Activated CD4-positive, CD25-positive, alpha-beta regulatory T cell treated with anti-CD3 and anti-CD28 coated beads, Interleukin-2, amount 50 U/mL, for 24 hours (primary cell): ENCODE measurements around the gene SNTA1.
A peak's percentile ranks its signal among the peaks of the same experiment; 100 is the strongest.
"Not testable (repeated sequence)": the region's sequence is repeated elsewhere in the genome, so short reads cannot be mapped to it uniquely, and the experiment has no call there.

Experiments used
- ATAC-seq, 2 donors: fragments of 150-1000 bp; cut with Tn5 transposase; one replicate each; pipeline ENCODE4 v1.10.0; 2021; ENCODE audit warnings: mild to moderate bottlenecking in 1 of 2, moderate library complexity in 1 of 2

SNTA1 gene

DNA sequence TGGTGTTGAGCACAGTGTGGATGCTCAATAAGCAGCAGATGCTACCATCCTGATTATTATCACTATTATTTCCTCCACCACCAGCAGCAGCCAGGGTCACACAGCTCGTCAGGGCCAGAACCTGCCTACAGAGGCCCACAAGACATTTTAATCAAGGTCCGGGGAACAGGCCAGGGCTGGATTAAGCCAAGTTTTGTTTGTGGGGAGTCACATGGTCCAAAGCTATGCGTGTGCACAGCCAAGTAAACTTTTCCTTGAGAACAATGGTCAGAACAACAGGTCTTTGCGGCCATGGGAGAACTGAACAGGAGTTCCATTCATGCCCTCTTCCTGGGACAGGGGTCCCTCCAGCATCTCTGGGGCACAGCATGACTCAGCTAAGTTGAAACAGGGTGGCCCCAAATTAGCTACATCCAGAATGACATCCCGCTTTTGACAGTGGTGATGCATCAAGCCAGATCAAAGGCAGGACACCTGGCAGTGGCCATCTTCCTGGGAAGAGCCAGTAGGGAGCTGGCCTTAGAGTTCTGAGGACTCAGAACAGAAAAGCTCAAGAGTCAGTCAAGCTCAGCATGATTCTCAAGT lies 11.7 kb downstream of the SNTA1 start:
- ATAC-seq, result no peak

GRCh38 chr20:33423875-33424274 lies 19.7 kb downstream of the SNTA1 start:
- ATAC-seq, result not testable (repeated sequence)

- no peak for ATAC-seq
Observed at GRCh38 chr20:33423141-33423834, 20.3 kb downstream of the SNTA1 start.

GRCh38 chr20:33419140-33419974 lies 24.2 kb downstream of the SNTA1 start:
- ATAC-seq, result no peak

DNA sequence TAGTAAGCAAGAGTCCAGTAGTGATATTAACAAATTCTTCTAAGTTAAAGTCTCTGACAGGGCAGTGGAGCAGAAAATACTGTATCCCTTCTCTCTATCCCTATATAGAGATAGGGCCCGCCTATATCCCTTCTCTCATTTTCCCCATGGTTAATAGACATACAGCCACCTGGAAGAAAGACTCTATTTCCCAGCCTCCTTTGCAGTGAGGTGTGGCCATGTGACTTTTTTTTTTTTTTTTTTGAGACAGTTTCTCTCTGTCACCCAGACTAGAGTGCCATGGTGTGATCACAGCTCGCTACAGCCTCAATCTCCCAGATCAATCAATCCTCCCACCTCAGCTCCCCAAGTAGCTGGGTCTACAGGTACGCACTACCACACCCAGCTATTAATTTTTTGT lies 25.5 kb downstream of the SNTA1 start:
- ATAC-seq, result no peak

GRCh38 chr20:33415948-33416347 lies 27.6 kb downstream of the SNTA1 start:
- no peak for ATAC-seq

DNA sequence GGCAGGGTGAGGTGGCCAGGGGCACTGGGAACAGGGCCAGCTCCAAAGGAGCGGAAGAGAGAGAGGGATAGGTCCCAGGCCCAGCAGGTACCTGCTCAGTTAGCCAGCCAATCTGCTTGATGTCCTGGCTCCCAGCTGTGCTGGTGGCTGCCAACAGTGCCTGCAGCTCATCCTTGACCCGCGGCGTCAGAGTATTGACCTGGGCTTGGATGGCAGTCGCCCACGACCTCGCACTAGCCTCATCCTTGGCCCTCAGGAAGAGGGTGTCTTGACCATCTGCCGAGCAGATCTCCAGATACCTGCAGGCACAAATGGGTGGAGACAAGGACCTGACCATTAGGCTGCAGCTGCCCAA lies 31.1 kb downstream of the SNTA1 start:
- ATAC-seq, result no peak

GRCh38 chr20:33411711-33412483 lies 31.7 kb downstream of the SNTA1 start:
- ATAC-seq, result no peak

DNA sequence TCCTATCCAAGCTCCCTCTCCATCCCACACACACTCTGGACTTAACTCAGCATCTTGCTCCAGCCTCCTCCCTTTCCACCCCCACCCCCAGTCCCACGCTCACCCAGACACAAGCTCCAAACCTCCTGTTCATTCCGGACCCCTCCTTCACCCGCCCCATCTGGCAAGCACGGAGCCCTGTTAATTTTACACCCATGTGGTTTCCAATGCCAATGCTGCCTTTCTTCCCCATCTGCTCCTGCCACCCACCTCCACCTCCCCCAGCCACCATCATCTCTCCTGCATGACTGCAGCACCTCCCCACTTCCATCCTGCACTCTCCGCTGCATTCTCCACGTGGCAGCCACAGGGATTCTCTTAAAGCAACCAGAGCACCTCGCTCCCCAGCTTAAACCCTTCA lies 32.3 kb downstream of the SNTA1 start:
- no peak for ATAC-seq

GRCh38 chr20:33410081-33410742 lies 33.4 kb downstream of the SNTA1 start:
- ATAC-seq, result no peak

DNA sequence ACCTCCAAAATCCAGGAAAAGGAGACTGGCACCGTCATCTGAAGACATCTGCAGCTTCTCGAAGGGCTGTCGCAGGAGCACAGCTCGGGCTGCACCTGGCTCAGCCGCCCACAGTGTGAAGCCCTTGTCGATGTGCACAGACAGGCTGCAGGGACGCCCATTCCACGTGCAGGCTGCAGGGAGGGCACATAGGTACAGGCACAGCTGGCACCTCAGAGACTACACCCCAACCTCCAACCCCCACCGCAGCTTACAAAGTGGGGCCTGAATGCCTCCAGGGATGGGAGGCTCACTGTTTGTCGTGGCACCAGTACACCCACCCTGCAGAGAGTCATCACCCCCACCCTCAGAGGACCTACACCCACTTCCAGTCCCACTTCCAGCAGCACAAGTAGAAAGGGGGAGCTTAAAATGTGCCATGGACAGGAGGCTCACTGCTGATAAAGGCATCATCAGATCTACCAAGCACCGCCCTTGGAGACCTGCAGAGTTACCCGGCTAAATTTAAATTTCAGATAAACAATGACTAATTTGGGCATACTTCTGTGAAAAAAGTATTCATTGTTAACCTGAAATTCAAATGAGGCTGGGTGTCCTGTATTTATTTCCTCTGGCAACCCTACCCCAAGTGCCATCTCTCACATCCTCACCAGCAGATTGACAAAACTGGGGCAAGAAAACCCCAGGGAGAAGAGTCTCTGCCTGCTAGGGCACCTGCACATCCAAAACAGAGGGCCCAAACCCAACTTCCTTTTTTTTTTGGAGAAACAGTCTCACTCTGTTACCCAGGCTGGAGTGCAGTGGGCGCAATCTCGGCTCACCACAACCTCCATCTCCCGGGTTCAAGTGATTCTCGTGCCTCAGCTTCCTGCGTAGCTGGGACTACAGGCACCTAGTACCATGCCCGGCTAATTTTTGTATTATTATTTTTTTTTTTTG lies 34.6 kb downstream of the SNTA1 start:
- peak in 1 of 2 donors; percentile 68 for ATAC-seq

GRCh38 chr20:33408313-33408712 lies 35.2 kb downstream of the SNTA1 start:
- ATAC-seq, result no peak

- ATAC-seq, result no peak
Observed at GRCh38 chr20:33407796-33408195, 35.8 kb downstream of the SNTA1 start.

DNA sequence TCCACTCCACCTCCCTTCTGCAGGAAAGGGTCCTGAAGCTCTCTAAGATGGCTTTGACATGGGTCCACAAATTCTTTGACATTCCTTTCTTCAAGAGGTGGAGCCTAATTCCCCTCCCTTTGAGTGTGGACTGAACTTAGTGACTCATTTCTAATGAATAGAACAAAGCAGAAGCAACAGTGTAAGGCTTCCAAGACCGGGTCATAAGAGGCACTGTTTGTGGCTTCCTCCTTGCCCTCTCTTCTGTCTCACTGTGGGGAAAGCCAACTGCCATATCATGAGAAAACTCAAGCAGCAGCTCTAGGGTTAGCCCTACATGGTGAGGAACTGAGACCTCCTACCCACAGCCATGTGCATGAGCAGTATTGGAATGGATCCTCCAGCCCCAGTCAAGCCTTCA lies 36.3 kb downstream of the SNTA1 start:
- peak in 1 of 2 donors; percentile 28 for ATAC-seq

GRCh38 chr20:33404281-33404680 lies 39.3 kb downstream of the SNTA1 start:
- ATAC-seq, result no peak

GRCh38 chr20:33401921-33402369 lies 41.6 kb downstream of the SNTA1 start:
- no peak for ATAC-seq

- peak; percentile 98 to 99 for ATAC-seq
Observed at GRCh38 chr20:33401184-33401920, 42.2 kb downstream of the SNTA1 start, which contains the start of gene CDK5RAP1. CDK5RAP1 (minus strand) TSS chr20:33401519; CDS start chr20:33397064, 4,455 bp downstream.

GRCh38 chr20:33400812-33401183 lies 42.8 kb downstream of the SNTA1 start:
- ATAC-seq, result peak; percentile 14 to 17

DNA sequence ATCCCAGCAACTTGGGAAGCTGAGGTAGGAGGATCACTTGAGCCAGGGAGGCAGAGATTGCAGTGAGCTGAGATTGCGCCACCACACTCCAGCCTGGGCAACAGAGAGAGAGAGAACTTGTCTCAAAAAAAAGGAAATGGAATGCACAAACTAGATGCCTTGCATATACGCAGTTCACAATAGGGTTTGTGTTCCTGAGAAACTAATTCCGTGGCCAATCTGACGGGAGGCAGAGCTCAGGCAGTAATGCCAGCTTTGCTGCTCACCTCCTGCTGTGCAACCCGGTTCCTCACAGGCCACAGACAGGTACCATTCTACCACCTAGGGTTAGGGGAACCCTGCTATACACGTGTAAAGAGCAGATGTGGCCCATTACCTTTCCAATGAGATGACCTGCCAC lies 43.6 kb downstream of the SNTA1 start:
- no peak for ATAC-seq

DNA sequence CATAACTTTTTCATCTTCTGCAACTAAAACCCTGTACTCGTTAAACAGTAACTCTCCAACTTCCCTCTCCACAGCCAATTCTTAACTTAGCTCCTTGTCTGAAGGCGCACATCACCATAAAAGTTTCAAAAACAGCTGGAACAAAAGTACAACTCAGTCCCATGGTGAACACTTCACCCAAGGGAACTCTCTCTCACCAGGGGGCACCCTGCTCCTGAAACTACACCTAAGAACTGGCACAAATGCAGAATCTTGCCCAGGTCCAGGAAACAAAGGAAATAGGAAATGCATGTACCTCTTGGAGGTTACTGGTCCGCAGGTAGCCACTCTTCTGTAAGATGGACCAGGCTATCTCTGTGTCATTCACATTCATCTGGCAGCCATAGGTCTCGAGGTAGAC lies 48.8 kb downstream of the SNTA1 start:
- ATAC-seq, result no peak
